Karpas-422 (cell line): ENCODE results near the gene PHYKPL. TPM values are rescaled to one million over a fixed set of nuclear protein-coding genes. Genes with fewer than 3 reads are reported as not detected.

ENCODE experiments used
- DNase-seq: peaks from one replicate; pipeline ENCODE4 v3.0.0-alpha.2; 2015
- H2AFZ ChIP-seq: fragments of 200-600 bp; sonication (generic); 2 replicates; pipeline ENCODE4 v1.6.1; 2014; ENCODE audit warnings: antibody characterized with exemption, low read length, mixed read lengths
- H3K27ac ChIP-seq: fragments of 200-600 bp; sonication (generic); 2 replicates; pipeline ENCODE4 v1.5.1; 2014; ENCODE audit warnings: mild to moderate bottlenecking, low read length, moderate library complexity
- H3K27me3 ChIP-seq: fragments of 200-600 bp; sonication (generic); 2 replicates; pipeline ENCODE4 v1.6.1; 2014; ENCODE audit warnings: low read length, mixed read lengths
- H3K36me3 ChIP-seq: fragments of 200-600 bp; sonication (generic); 2 replicates; pipeline ENCODE4 v1.6.1; 2014; ENCODE audit warnings: low read length, mixed read lengths; ENCODE audit not compliant: insufficient read depth
- H3K4me1 ChIP-seq: fragments of 200-600 bp; sonication (generic); 2 replicates; pipeline ENCODE4 v1.6.1; 2014; ENCODE audit warnings: mild to moderate bottlenecking, low read length, mixed read lengths
- H3K4me2 ChIP-seq: fragments of 200-600 bp; sonication (generic); 2 replicates; pipeline ENCODE4 v1.6.1; 2014; ENCODE audit warnings: low read length, low read depth, mild to moderate bottlenecking; ENCODE audit not compliant: poor library complexity, severe bottlenecking
- H3K4me3 ChIP-seq: fragments of 200-600 bp; sonication (generic); 2 replicates; pipeline ENCODE4 v1.5.1; 2014; ENCODE audit warnings: mild to moderate bottlenecking, antibody characterized with exemption, low read length, mixed read lengths
- H3K79me2 ChIP-seq: fragments of 200-600 bp; sonication (generic); 2 replicates; pipeline ENCODE4 v1.6.1; 2014; ENCODE audit warnings: mild to moderate bottlenecking, low read length, mixed read lengths
- H3K9ac ChIP-seq: fragments of 200-600 bp; sonication (generic); 2 replicates; pipeline ENCODE4 v1.6.0; 2014; ENCODE audit warnings: low read length
- H3K9me2 ChIP-seq: fragments of 200-600 bp; sonication (generic), shearing (Covaris generic); replicated peaks from 2 replicates; pipeline ENCODE4 v1.6.0; 2014; ENCODE audit warnings: mild to moderate bottlenecking, low read length, moderate library complexity; ENCODE audit not compliant: insufficient read depth
- H3K9me3 ChIP-seq: fragments of 300-700, 200-600 bp; sonication (generic); 2 replicates; pipeline ENCODE4 v1.6.1; 2014; ENCODE audit warnings: low read length, mixed read lengths
- H4K20me1 ChIP-seq: fragments of 200-600 bp; sonication (generic); 2 replicates; pipeline ENCODE4 v1.6.1; 2014; ENCODE audit warnings: mild to moderate bottlenecking, antibody characterized with exemption, low read length, low read depth; ENCODE audit not compliant: insufficient read depth
- total RNA-seq: library from RNA; depleted of rRNA; stranded (reverse); fragments of >200 nt; shearing (Covaris generic); gene quantifications from 2 replicates; pipeline ENCODE4 v1.2.3, GENCODE V29; 2014; ENCODE audit warnings: low replicate concordance

PHYKPL gene
- total RNA-seq, 1 experiment from 2014 or later, result 116 TPM

GRCh38 chr5:178235588-178235974, 3.0 kb upstream of the PHYKPL start:
- no peak overlapping the region for H3K9ac ChIP-seq
- no peak overlapping the region for H3K4me3 ChIP-seq
- no peaks in the 10 kb centered on the region for H3K9me2 ChIP-seq
- H3K27ac ChIP-seq, result no peak overlapping the region
- peaks cover 1% of the 10 kb centered on the region; the same call in 1 of the 2 replicates for H3K36me3 ChIP-seq
- DNase-seq, result no peak
- H3K27me3 ChIP-seq, result no peaks in the 10 kb centered on the region
- H3K79me2 ChIP-seq, result peaks cover 16% of the 10 kb centered on the region
- H3K9me3 ChIP-seq, result no peaks in the 10 kb centered on the region
- no peak overlapping the region for H3K4me2 ChIP-seq
- peaks cover 57% of the 10 kb centered on the region for H3K4me1 ChIP-seq
- H2AFZ ChIP-seq, result no peak overlapping the region
- peaks cover 12% of the 10 kb centered on the region; the same call in 1 of the 2 replicates for H4K20me1 ChIP-seq

GRCh38 chr5:178234750-178235587, 2.4 kb upstream of the PHYKPL start:
- Histone ChIP-seq H3K4me1 (peaks cover 56% of the 10 kb centered on the region), H3K9me3 (no peaks in the 10 kb centered on the region), H4K20me1 (peaks cover 18% of the 10 kb centered on the region), H3K9ac (peak overlapping the region; percentile 44), H3K36me3 (peaks cover 7% of the 10 kb centered on the region), H2AFZ (no peak overlapping the region), H3K4me2 (peak overlapping the region; percentile 28), H3K4me3 (no peak overlapping the region), H3K9me2 (no peaks in the 10 kb centered on the region), H3K27me3 (no peaks in the 10 kb centered on the region), H3K27ac (peak overlapping the region; percentile 50), H3K79me2 (peaks cover 22% of the 10 kb centered on the region)
- peak; percentile 93 for DNase-seq

DNA sequence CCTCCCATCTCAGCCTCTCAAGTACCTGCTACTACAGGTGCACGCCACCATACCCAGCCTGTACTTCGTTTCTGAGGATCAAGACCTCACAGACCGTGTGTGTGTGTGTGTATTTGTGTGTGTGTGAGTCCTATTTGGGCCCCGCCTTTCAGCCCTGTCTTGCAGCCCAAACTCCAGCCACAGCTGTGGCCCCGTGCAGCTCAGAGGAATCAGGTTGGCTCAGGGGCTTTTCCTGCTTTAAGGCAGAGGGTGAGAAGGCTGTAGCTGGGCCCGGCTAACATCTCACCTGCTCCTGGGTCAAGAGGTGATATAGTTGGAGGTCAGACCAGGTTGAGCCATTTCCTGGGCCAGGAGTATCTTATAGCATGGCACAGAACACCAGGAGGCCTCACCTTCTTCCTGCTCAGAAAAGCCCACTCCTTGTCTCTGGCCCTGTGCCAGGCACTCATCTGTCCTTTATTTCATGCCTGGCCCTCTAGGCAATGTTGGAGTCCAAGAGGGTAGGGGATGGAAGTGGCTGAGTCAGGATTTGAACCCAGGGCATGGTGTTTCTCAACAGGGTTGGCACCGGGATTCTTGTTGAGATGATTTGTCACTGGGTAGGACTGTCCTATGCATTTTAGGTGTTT, 1.6 kb upstream of the PHYKPL start:
- H3K27ac ChIP-seq, result peak overlapping the region; percentile 50
- no peak overlapping the region for H2AFZ ChIP-seq
- no peak overlapping the region for H3K4me3 ChIP-seq
- H3K36me3 ChIP-seq, result peaks cover 15% of the 10 kb centered on the region
- H3K27me3 ChIP-seq, result no peaks in the 10 kb centered on the region
- no peaks in the 10 kb centered on the region for H3K9me2 ChIP-seq
- H3K9ac ChIP-seq, result peak overlapping the region; percentile 44; the same call in 1 of the 2 replicates
- peaks cover 56% of the 10 kb centered on the region for H3K4me1 ChIP-seq
- H4K20me1 ChIP-seq, result peaks cover 20% of the 10 kb centered on the region
- H3K79me2 ChIP-seq, result peaks cover 29% of the 10 kb centered on the region
- no peaks in the 10 kb centered on the region for H3K9me3 ChIP-seq
- H3K4me2 ChIP-seq, result peak overlapping the region; percentile 28
- no peak for DNase-seq

DNA sequence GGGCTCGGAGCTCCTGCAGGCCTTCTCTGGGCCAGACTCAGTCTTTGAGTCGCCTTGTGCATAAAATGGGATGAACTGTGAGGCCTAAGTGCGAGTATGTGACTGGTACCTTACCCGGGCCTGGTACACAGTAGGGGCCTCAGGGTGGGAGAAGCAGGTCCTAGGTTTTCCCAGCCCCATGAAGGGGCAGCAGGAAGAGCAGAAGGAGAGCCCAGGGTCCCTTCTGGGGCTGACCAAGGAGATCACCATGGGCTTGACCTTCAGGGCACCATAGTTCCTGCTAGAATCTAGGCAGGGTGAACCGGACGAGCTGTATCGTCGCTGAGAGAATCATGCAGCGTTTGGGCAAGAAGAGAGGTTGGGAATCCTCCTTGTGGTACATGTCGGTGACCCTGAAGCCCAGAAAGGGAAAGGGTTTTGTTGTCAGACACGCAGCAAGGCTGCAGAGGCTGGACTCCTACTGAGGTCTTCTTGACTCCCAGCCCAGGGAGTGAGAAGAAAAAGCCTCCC, 373 bp upstream of the PHYKPL start:
- Histone ChIP-seq H3K4me2 (peak overlapping the region; percentile 85), H2AFZ (peak overlapping the region; percentile 66; the same call in 1 of the 2 replicates), H3K79me2 (peaks cover 30% of the 10 kb centered on the region), H3K27me3 (no peaks in the 10 kb centered on the region), H3K36me3 (peaks cover 20% of the 10 kb centered on the region), H3K27ac (peak overlapping the region; percentile 79), H3K4me3 (peak overlapping the region; percentile 98), H3K9me3 (no peaks in the 10 kb centered on the region), H4K20me1 (peaks cover 20% of the 10 kb centered on the region), H3K4me1 (peaks cover 43% of the 10 kb centered on the region), H3K9me2 (no peaks in the 10 kb centered on the region), H3K9ac (peak overlapping the region; percentile 99)
- DNase-seq, result no peak

DNA sequence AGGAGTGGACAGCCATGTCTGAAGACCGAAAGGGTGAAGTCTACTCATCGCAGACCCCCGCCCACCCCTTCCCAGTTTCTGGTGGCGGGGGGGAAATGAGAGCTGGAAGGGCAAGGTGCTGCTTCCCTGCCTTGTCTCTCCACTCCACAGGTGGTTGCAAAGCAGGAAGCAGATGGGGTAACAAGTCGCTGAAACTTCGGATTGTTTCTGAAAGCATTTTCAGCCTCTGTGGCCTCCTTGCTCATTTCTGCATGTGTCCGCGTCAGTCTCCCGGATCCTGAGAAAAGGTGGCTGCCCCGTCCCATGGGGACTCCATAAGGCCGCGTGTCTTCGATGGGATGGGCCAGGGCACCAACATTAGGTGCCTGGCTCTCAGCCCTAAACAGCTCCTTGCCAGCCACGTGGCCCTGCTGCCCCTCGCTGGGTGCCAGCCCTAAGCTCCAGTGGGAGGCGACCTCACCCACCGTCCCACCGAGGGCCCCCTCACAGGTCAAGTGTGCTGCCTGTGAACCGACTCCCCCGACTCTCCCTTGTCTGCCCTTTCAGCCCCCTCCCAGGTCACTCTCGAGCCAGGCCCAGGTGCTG, 971 bp downstream of the PHYKPL start:
- peak overlapping the region; percentile 85 for H3K4me2 ChIP-seq
- H3K9ac ChIP-seq, result peak overlapping the region; percentile 99
- no peaks in the 10 kb centered on the region for H3K27me3 ChIP-seq
- no peaks in the 10 kb centered on the region for H3K9me3 ChIP-seq
- H3K36me3 ChIP-seq, result peaks cover 28% of the 10 kb centered on the region
- peak overlapping the region; percentile 98 for H3K4me3 ChIP-seq
- no peaks in the 10 kb centered on the region for H3K9me2 ChIP-seq
- no peak for DNase-seq
- H3K4me1 ChIP-seq, result peaks cover 39% of the 10 kb centered on the region
- H3K27ac ChIP-seq, result peak overlapping the region; percentile 79
- peaks cover 20% of the 10 kb centered on the region for H4K20me1 ChIP-seq
- no peak overlapping the region for H2AFZ ChIP-seq
- peaks cover 34% of the 10 kb centered on the region for H3K79me2 ChIP-seq

- H2AFZ ChIP-seq, result no peak overlapping the region
- H3K9me2 ChIP-seq, result no peaks in the 10 kb centered on the region
- peaks cover 20% of the 10 kb centered on the region for H4K20me1 ChIP-seq
- peak overlapping the region; percentile 85 for H3K4me2 ChIP-seq
- peaks cover 33% of the 10 kb centered on the region for H3K36me3 ChIP-seq
- H3K9me3 ChIP-seq, result no peaks in the 10 kb centered on the region
- no peaks in the 10 kb centered on the region for H3K27me3 ChIP-seq
- H3K9ac ChIP-seq, result peak overlapping the region; percentile 99
- peak overlapping the region; percentile 79; the same call in 1 of the 2 replicates for H3K27ac ChIP-seq
- no peak for DNase-seq
- H3K79me2 ChIP-seq, result peaks cover 34% of the 10 kb centered on the region
- H3K4me1 ChIP-seq, result peaks cover 39% of the 10 kb centered on the region
- peak overlapping the region; percentile 98 for H3K4me3 ChIP-seq
Observed at GRCh38 chr5:178230879-178231538, 1.6 kb downstream of the PHYKPL start.

DNA sequence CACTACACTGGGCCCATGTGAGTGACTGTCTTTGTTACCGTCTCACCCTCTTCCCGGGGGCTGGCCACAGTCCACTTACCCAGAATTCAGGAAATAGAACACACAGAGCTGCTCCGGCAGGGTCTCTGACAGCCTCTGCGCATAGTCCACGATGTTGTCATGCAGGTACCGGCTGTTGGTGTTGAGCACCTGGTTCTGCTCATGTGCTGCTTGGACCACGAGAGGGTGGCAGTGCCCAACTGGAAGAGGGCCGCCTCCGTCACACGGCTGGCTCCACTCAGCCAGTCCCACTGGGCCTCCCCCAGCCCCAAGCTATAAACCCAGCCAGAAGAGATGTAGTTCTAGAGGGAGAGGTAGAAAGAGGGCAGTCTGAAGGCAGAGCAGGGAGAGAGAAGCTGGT, 2.7 kb downstream of the PHYKPL start:
- Histone ChIP-seq H3K4me1 (peaks cover 33% of the 10 kb centered on the region), H3K36me3 (peaks cover 37% of the 10 kb centered on the region), H4K20me1 (peaks cover 20% of the 10 kb centered on the region), H3K9me3 (no peaks in the 10 kb centered on the region), H3K27me3 (no peaks in the 10 kb centered on the region), H2AFZ (no peak overlapping the region), H3K9me2 (no peaks in the 10 kb centered on the region), H3K79me2 (peaks cover 34% of the 10 kb centered on the region), H3K4me2 (no peak overlapping the region), H3K4me3 (no peak overlapping the region), H3K9ac (no peak overlapping the region), H3K27ac (no peak overlapping the region)
- DNase-seq, result no peak
